Natural killer cell (primary cell): Measurements from ENCODE around the gene TCF15. TPM values are rescaled to one million over a fixed set of nuclear protein-coding genes. Genes with fewer than 3 reads are reported as not detected.

ENCODE experiments used
- ATAC-seq, 3 donors: fragments of 150-1000 bp in 2 of 3; fragments of 200-7000 bp in 1 of 3; cut with Tn5 transposase; 1 replicate in 1 of 3; 2 replicates in 2 of 3; pipeline ENCODE4 v1.10.0; 2021; ENCODE audit warnings: mild to moderate bottlenecking in 2 of 3, moderate library complexity in 2 of 3
- DNase-seq, 2 donors: peaks; one replicate each; pipeline versions ENCODE4 v3.0.0 to v3.0.0-alpha.2; 2013 to 2021; ENCODE audit warnings: mixed read lengths in 1 of 2
- H3K27ac ChIP-seq: one replicate; pipeline ENCODE4 v1.5.1; 2013; ENCODE audit warnings: mild to moderate bottlenecking, low read length
- H3K27me3 ChIP-seq: one replicate; pipeline ENCODE4 v1.6.1; 2013; ENCODE audit warnings: low read length; ENCODE audit not compliant: control insufficient read depth, insufficient read depth
- H3K36me3 ChIP-seq: one replicate; pipeline ENCODE4 v1.6.1; 2013; ENCODE audit warnings: low read length; ENCODE audit not compliant: control insufficient read depth, insufficient read depth
- H3K4me1 ChIP-seq: one replicate; pipeline ENCODE4 v1.6.1; 2013; ENCODE audit warnings: low read length; ENCODE audit not compliant: control insufficient read depth, insufficient read depth
- H3K4me3 ChIP-seq: one replicate; pipeline ENCODE4 v1.5.1; 2013; ENCODE audit warnings: low read length
- H3K9me3 ChIP-seq: one replicate; pipeline ENCODE4 v1.6.1; 2013; ENCODE audit warnings: low read length; ENCODE audit not compliant: control insufficient read depth, insufficient read depth
- H3K27ac Mint-ChIP-seq, 2 donors: one replicate each; pipeline ENCODE4 v1.8.0; 2022; ENCODE audit warnings: mild to moderate bottlenecking in 2 of 2, mixed read lengths in 2 of 2, moderate library complexity in 1 of 2
- H3K27me3 Mint-ChIP-seq, 2 donors: one replicate each; pipeline ENCODE4 v1.8.0; 2022; ENCODE audit warnings: low read depth in 2 of 2, mixed read lengths in 2 of 2
- H3K36me3 Mint-ChIP-seq: one replicate; pipeline ENCODE4 v1.8.0; 2022; ENCODE audit warnings: mixed read lengths
- H3K4me1 Mint-ChIP-seq, 2 donors: one replicate each; pipeline ENCODE4 v1.8.0; 2022; ENCODE audit warnings: mixed read lengths in 2 of 2
- H3K4me3 Mint-ChIP-seq: one replicate; pipeline ENCODE4 v1.8.0; 2022; ENCODE audit warnings: mild to moderate bottlenecking, moderate library complexity, mixed read lengths
- H3K9me3 Mint-ChIP-seq, 2 donors: one replicate each; pipeline ENCODE4 v1.8.0; 2022; ENCODE audit warnings: mixed read lengths in 2 of 2
- CTCF ChIP-seq: fragments of 200-600 bp; IDR thresholded peaks from one replicate; pipeline ENCODE4 v1.8.0; 2022; ENCODE audit warnings: antibody characterized with exemption
- WGBS: methylation state at CpG from one replicate; pipeline ENCODE4 v1.1.7; 2013; ENCODE audit warnings: missing lambda C conversion rate; ENCODE audit not compliant: insufficient coverage; 5-methylcytosine and 5-hydroxymethylcytosine counted together
- intact Hi-C: fragments of 100-400 bp; cut with micrococcal nuclease; formaldehyde crosslinking; loops from one replicate; pipeline ENCODE4 v1.14.2; 2022
- total RNA-seq, 4 donors: library from RNA; stranded (reverse); fragments of 120-200 nt in 1 of 4; gene quantifications; one replicate each; pipeline versions ENCODE4 v1.2.3 to v1.2.4, GENCODE V29; 2013 to 2022

Gene TCF15
- total RNA-seq, 3 donors from 2014 or later (not counting 1 experiment from before 2014, with no cell fraction given) = 0.32 TPM; not detected in 2

GRCh38 chr20:626579-626978 is 16.5 kb upstream of the TCF15 start:
- H3K36me3 Mint-ChIP-seq = no peaks in the 10 kb centered on the region
- WGBS = 88% methylated on average over 2 of the region's 2 CpGs

GRCh38 chr20:625360-625932 is 15.3 kb upstream of the TCF15 start:
- no peaks in the 10 kb centered on the region for H3K4me1 ChIP-seq
- ATAC-seq (no peak), DNase-seq (no peak)
- H3K27ac ChIP-seq = no peak overlapping the region
- no peak overlapping the region for H3K4me3 ChIP-seq
- peaks cover 11 to 18% of the 10 kb centered on the region in 2 donors for H3K27me3 Mint-ChIP-seq
- H3K9me3 Mint-ChIP-seq = no peaks in the 10 kb centered on the region
- WGBS = 76% methylated on average over 3 of the region's 4 CpGs
- no peaks in the 10 kb centered on the region for H3K36me3 ChIP-seq
- H3K4me3 Mint-ChIP-seq = no peak overlapping the region
- intact Hi-C loops = no loop called here
- TF ChIP-seq CTCF = no peak
- no peaks in the 10 kb centered on the region for H3K27me3 ChIP-seq
- no peaks in the 10 kb centered on the region for H3K9me3 ChIP-seq
- H3K27ac Mint-ChIP-seq = no peak overlapping the region
- no peaks in the 10 kb centered on the region for H3K4me1 Mint-ChIP-seq
- H3K36me3 Mint-ChIP-seq = no peaks in the 10 kb centered on the region

More at GRCh38 chr20:626579-626978, 16.5 kb upstream of the TCF15 start:
- Mint-ChIP-seq H3K27me3 (peaks cover 11 to 15% of the 10 kb centered on the region in 2 donors), H3K4me3 (no peak overlapping the region), H3K27ac (no peak overlapping the region), H3K4me1 (no peaks in the 10 kb centered on the region), H3K9me3 (no peaks in the 10 kb centered on the region)
- Histone ChIP-seq H3K4me3 (no peak overlapping the region), H3K27ac (no peak overlapping the region), H3K4me1 (no peaks in the 10 kb centered on the region), H3K9me3 (no peaks in the 10 kb centered on the region), H3K36me3 (no peaks in the 10 kb centered on the region), H3K27me3 (no peaks in the 10 kb centered on the region)
- no peak for ATAC-seq
- no peak for TF ChIP-seq CTCF
- intact Hi-C loops = no loop called here
- no peak for DNase-seq

GRCh38 chr20:623704-624103 is 13.6 kb upstream of the TCF15 start:
- H3K4me1 ChIP-seq = no peaks in the 10 kb centered on the region
- intact Hi-C loops = no loop called here
- no peaks in the 10 kb centered on the region for H3K36me3 ChIP-seq
- TF ChIP-seq CTCF = no peak
- peaks cover 20 to 29% of the 10 kb centered on the region in 2 donors for H3K27me3 Mint-ChIP-seq
- H3K36me3 Mint-ChIP-seq = no peaks in the 10 kb centered on the region
- H3K4me3 Mint-ChIP-seq = no peak overlapping the region
- H3K27ac Mint-ChIP-seq = no peak overlapping the region
- no peaks in the 10 kb centered on the region for H3K27me3 ChIP-seq
- DNase-seq = no peak
- no peak for ATAC-seq
- no peaks in the 10 kb centered on the region for H3K9me3 ChIP-seq
- no peak overlapping the region for H3K4me3 ChIP-seq
- no peaks in the 10 kb centered on the region for H3K9me3 Mint-ChIP-seq
- 33% methylated on average over 3 of the region's 4 CpGs for WGBS
- no peak overlapping the region for H3K27ac ChIP-seq
- H3K4me1 Mint-ChIP-seq = no peaks in the 10 kb centered on the region

GRCh38 chr20:623021-623420 is 12.9 kb upstream of the TCF15 start:
- Histone ChIP-seq H3K4me1 (no peaks in the 10 kb centered on the region), H3K9me3 (no peaks in the 10 kb centered on the region), H3K36me3 (no peaks in the 10 kb centered on the region), H3K4me3 (no peak overlapping the region), H3K27me3 (no peaks in the 10 kb centered on the region), H3K27ac (no peak overlapping the region)
- Mint-ChIP-seq H3K9me3 (no peaks in the 10 kb centered on the region), H3K4me3 (no peak overlapping the region), H3K4me1 (no peaks in the 10 kb centered on the region), H3K27ac (no peak overlapping the region), H3K36me3 (no peaks in the 10 kb centered on the region), H3K27me3 (peaks cover 20 to 36% of the 10 kb centered on the region in 2 donors)
- 27% methylated on average over 4 of the region's 4 CpGs for WGBS
- no peak for TF ChIP-seq CTCF
- no peak for DNase-seq
- intact Hi-C loops = no loop called here
- no peak for ATAC-seq
